Lung (tissue), 12 donors: ENCODE results near the gene KRT23. TPM values are rescaled to one million over a fixed set of nuclear protein-coding genes. Genes with fewer than 3 reads are reported as not detected.
A peak's percentile ranks its signal among the peaks of the same experiment; 100 is the strongest.
"Not testable (repeated sequence)": the region's sequence is repeated elsewhere in the genome, so short reads cannot be mapped to it uniquely, and the experiment has no call there.

Experiments
- ATAC-seq: fragments of 200-7000 bp; cut with Tn5 transposase; one replicate; pipeline ENCODE4 v1.9.1; 2020; ENCODE audit warnings: moderate number of reproducible peaks; ENCODE audit not compliant: insufficient read depth, low FRiP score
- DNase-seq, 3 donors: peaks; one replicate each; pipeline ENCODE4 v3.0.0-alpha.2; 2013 to 2017
- H3K27ac ChIP-seq, 2 donors: one replicate each; pipeline ENCODE4 v1.5.1; 2013; ENCODE audit warnings: mild to moderate bottlenecking in 2 of 2, moderate library complexity in 2 of 2, control low read depth in 1 of 2, inconsistent platforms in 1 of 2, low read depth in 1 of 2, low read length in 1 of 2
- H3K27me3 ChIP-seq, 3 donors: one replicate each; pipeline ENCODE4 v1.5.1; 2013; ENCODE audit warnings: low read length in 2 of 3; ENCODE audit not compliant: control insufficient read depth in 3 of 3, insufficient read depth in 3 of 3
- H3K36me3 ChIP-seq, 4 donors: one replicate each; pipeline ENCODE4 v1.5.1; 2013; ENCODE audit warnings: low read length in 4 of 4, mild to moderate bottlenecking in 1 of 4, moderate library complexity in 1 of 4; ENCODE audit not compliant: control insufficient read depth in 4 of 4, insufficient read depth in 4 of 4
- H3K4me1 ChIP-seq, 5 donors: one replicate each; pipeline ENCODE4 v1.5.1; 2013; ENCODE audit warnings: low read length in 5 of 5, mild to moderate bottlenecking in 2 of 5, moderate library complexity in 1 of 5; ENCODE audit not compliant: control insufficient read depth in 5 of 5, insufficient read depth in 5 of 5
- H3K4me3 ChIP-seq: one replicate; pipeline ENCODE4 v1.5.1; 2013; ENCODE audit warnings: mild to moderate bottlenecking, control low read depth, moderate library complexity
- H3K9ac ChIP-seq, 2 donors: one replicate each; pipeline ENCODE4 v1.5.1; 2013; ENCODE audit warnings: low read length in 2 of 2, control low read depth in 1 of 2; ENCODE audit not compliant: insufficient read depth in 1 of 2
- H3K9me3 ChIP-seq, 4 donors: one replicate each; pipeline ENCODE4 v1.5.1; 2013; ENCODE audit warnings: low read length in 3 of 4, mild to moderate bottlenecking in 1 of 4, moderate library complexity in 1 of 4; ENCODE audit not compliant: control insufficient read depth in 4 of 4, insufficient read depth in 3 of 4
- CTCF ChIP-seq: IDR thresholded peaks from 2 replicates; pipeline ENCODE4 v1.5.1; 2012; ENCODE audit warnings: mild to moderate bottlenecking; ENCODE audit errors: control extremely low read depth, extremely low read depth
- WGBS, 2 donors: extraction: QIAGEN DNeasy Blood & Tissue Kit; methylation state at CpG; one replicate each; pipeline ENCODE4 v1.1.7; 2013; 5-methylcytosine and 5-hydroxymethylcytosine counted together
- polyA plus RNA-seq, 2 donors: library from polyadenylated mRNA; stranded (reverse); fragments of 200-250 nt; gene quantifications; one replicate each; pipeline ENCODE4 v1.2.1, GENCODE V29; 2013
- total RNA-seq, 2 donors: library from RNA; depleted of rRNA in 1 of 2; stranded (reverse); fragments of >200 nt in 1 of 2; gene quantifications; one replicate each; pipeline ENCODE4 v1.2.1, GENCODE V29; 2014 to 2021
- donor health status: control.
- donor health status: control.
- donor health status: Bipolar disorder and iron deficiency.
- donor health status: healthy.
- donor health status: DM: yes; HTN: yes; CAD: no.

Gene KRT23
- total and polyA plus RNA-seq, 4 donors, result 1.3 to 9.4 (median 2.0) TPM

- no peak for DNase-seq
- no peak for TF ChIP-seq CTCF
- peaks cover 0 to 3% (median 3%) of the 10 kb centered on the region in 3 donors for H3K27me3 ChIP-seq
- H3K36me3 ChIP-seq, result no peaks in the 10 kb centered on the region
- H3K4me1 ChIP-seq, result peaks cover 0 to 2% (median 0%) of the 10 kb centered on the region in 5 donors
- no peak for ATAC-seq
- H3K9me3 ChIP-seq, result no peaks in the 10 kb centered on the region
- H3K9ac ChIP-seq, result no peak overlapping the region
- H3K4me3 ChIP-seq, result no peak overlapping the region
- WGBS, 2 donors, result 60 to 76% methylated on average over 3 of the region's 3 CpGs
- H3K27ac ChIP-seq, result no peak overlapping the region
These were observed 6.1 kb downstream of the KRT23 start for GRCh38 chr17:40931311-40931710.

GRCh38 chr17:40926341-40926740 is 11.1 kb downstream of the KRT23 start:
- H3K9ac ChIP-seq, result no peak overlapping the region
- 84 to 88% methylated on average over 8 of the region's 8 CpGs for WGBS, 2 donors

GRCh38 chr17:40922239-40922638 is 15.2 kb downstream of the KRT23 start:
- peaks cover 0 to 2% (median 0%) of the 10 kb centered on the region in 5 donors for H3K4me1 ChIP-seq
- no peak for TF ChIP-seq CTCF
- DNase-seq, result no peak
- 47 to 70% methylated on average over 2 of the region's 2 CpGs for WGBS, 2 donors
- H3K9me3 ChIP-seq, result no peaks in the 10 kb centered on the region
- no peaks in the 10 kb centered on the region for H3K36me3 ChIP-seq
- no peak overlapping the region for H3K9ac ChIP-seq
- ATAC-seq, result peak; percentile 69
- H3K27me3 ChIP-seq, result peaks cover 0 to 3% (median 0%) of the 10 kb centered on the region in 3 donors
- H3K4me3 ChIP-seq, result no peak overlapping the region
- H3K27ac ChIP-seq, result no peak overlapping the region

More at GRCh38 chr17:40926341-40926740, 11.1 kb downstream of the KRT23 start:
- no peak for TF ChIP-seq CTCF
- Histone ChIP-seq H3K36me3 (no peaks in the 10 kb centered on the region), H3K9me3 (no peaks in the 10 kb centered on the region), H3K4me3 (no peak overlapping the region), H3K27me3 (peaks cover 0 to 3% (median 0%) of the 10 kb centered on the region in 3 donors), H3K27ac (no peak overlapping the region), H3K4me1 (peaks cover 0 to 2% (median 0%) of the 10 kb centered on the region in 5 donors)
- DNase-seq (no peak), ATAC-seq (no peak)

GRCh38 chr17:40921026-40921425 is 16.4 kb downstream of the KRT23 start:
- Histone ChIP-seq H3K27ac (no peak overlapping the region), H3K27me3 (no peaks in the 10 kb centered on the region), H3K4me3 (no peak overlapping the region), H3K9me3 (no peaks in the 10 kb centered on the region), H3K4me1 (peaks cover 0 to 2% (median 0%) of the 10 kb centered on the region in 5 donors), H3K9ac (no peak overlapping the region), H3K36me3 (no peaks in the 10 kb centered on the region)
- ATAC-seq (no peak), DNase-seq (no peak)
- no peak for TF ChIP-seq CTCF
- WGBS, 2 donors, result 87 to 94% methylated on average over 2 of the region's 2 CpGs

- not testable (repeated sequence) for H3K27ac ChIP-seq
These were observed 20.3 kb downstream of the KRT23 start for GRCh38 chr17:40917116-40917515.

More at GRCh38 chr17:40917116-40917515, 20.3 kb downstream of the KRT23 start:
- H3K36me3 ChIP-seq, DNase-seq, H3K9me3 ChIP-seq, H3K4me3 ChIP-seq, H3K9ac ChIP-seq, ATAC-seq, H3K4me1 ChIP-seq, H3K27me3 ChIP-seq: not testable (repeated sequence)
- WGBS, 2 donors, result 95% methylated on average over 2 of the region's 2 CpGs
